ENCODE measurements around the gene IL10RA. TPM values are rescaled to one million over a fixed set of nuclear protein-coding genes. Genes with fewer than 3 reads are reported as not detected.

The IL10RA gene
- total and polyA plus RNA-seq, 9 of the 15 experiments (the other 6 are each of a cell fraction or from before 2014, with no cell fraction given): 0.17 to 17.3 (median 2.9) TPM

DNA sequence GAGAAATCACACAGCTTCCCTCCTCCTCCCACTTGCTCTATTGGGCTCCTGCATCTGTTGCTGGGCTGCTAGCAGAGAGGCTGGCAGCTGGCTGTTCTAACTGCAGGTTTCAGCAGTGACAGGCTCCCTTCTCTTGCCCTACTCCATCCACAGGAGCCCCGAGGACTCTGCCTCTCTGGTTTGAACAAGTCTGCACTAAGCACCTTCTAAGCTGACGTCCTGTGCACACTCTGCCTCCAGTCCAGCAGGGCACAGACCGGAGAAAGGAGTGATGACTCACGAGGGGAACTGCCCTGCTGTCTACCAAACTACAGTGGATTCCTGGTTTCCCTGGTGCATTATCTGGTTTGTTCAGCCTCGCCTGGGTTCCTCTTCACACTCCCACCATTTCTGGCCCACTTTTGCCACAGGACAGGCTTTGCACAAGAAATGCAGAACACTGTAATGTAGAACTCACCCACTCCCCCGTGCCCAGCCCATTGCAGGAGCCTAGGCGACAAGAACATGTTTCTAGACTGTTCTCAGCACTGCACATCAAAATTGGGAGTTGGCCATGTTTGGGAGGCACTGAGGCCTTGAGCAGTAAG, 26.0 kb downstream of the IL10RA start (continued):
- TF ChIP-seq, protein P1, sequence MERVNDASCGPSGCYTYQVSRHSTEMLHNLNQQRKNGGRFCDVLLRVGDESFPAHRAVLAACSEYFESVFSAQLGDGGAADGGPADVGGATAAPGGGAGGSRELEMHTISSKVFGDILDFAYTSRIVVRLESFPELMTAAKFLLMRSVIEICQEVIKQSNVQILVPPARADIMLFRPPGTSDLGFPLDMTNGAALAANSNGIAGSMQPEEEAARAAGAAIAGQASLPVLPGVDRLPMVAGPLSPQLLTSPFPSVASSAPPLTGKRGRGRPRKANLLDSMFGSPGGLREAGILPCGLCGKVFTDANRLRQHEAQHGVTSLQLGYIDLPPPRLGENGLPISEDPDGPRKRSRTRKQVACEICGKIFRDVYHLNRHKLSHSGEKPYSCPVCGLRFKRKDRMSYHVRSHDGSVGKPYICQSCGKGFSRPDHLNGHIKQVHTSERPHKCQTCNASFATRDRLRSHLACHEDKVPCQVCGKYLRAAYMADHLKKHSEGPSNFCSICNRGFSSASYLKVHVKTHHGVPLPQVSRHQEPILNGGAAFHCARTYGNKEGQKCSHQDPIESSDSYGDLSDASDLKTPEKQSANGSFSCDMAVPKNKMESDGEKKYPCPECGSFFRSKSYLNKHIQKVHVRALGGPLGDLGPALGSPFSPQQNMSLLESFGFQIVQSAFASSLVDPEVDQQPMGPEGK (CRISPR knock-in tag; IDR thresholded peaks at IDR 0.05; ENCODE audit: borderline replicate concordance): no peak
- TF ChIP-seq ZNF644 (tag; IDR thresholded peaks at IDR 0.05; ENCODE audit: low read depth) (no peak), ZNF444 (CRISPR knock-in tag; IDR thresholded peaks at IDR 0.05) (no peak), FOXA1 (IDR thresholded peaks at IDR 0.05; ENCODE audit: borderline replicate concordance) (no peak), TARDBP (IDR thresholded peaks at IDR 0.05) (no peak), ZNF165 (CRISPR knock-in tag; IDR thresholded peaks at IDR 0.05; ENCODE audit: borderline replicate concordance) (no peak), MXI1 (IDR thresholded peaks at IDR 0.05; ENCODE audit: low read depth, low read length) (no peak), KDM5B (IDR thresholded peaks at IDR 0.05; ENCODE audit: insufficient replicate concordance, low read depth, low read length) (peak; percentile 33), BRCA1 (IDR thresholded peaks at IDR 0.05) (no peak), BRCA1 (CRISPR knock-in tag; IDR thresholded peaks at IDR 0.05) (no peak), ZNF384 (IDR thresholded peaks at IDR 0.05; ENCODE audit: low read depth, low read length) (no peak)
- TF ChIP-seq, protein P2, sequence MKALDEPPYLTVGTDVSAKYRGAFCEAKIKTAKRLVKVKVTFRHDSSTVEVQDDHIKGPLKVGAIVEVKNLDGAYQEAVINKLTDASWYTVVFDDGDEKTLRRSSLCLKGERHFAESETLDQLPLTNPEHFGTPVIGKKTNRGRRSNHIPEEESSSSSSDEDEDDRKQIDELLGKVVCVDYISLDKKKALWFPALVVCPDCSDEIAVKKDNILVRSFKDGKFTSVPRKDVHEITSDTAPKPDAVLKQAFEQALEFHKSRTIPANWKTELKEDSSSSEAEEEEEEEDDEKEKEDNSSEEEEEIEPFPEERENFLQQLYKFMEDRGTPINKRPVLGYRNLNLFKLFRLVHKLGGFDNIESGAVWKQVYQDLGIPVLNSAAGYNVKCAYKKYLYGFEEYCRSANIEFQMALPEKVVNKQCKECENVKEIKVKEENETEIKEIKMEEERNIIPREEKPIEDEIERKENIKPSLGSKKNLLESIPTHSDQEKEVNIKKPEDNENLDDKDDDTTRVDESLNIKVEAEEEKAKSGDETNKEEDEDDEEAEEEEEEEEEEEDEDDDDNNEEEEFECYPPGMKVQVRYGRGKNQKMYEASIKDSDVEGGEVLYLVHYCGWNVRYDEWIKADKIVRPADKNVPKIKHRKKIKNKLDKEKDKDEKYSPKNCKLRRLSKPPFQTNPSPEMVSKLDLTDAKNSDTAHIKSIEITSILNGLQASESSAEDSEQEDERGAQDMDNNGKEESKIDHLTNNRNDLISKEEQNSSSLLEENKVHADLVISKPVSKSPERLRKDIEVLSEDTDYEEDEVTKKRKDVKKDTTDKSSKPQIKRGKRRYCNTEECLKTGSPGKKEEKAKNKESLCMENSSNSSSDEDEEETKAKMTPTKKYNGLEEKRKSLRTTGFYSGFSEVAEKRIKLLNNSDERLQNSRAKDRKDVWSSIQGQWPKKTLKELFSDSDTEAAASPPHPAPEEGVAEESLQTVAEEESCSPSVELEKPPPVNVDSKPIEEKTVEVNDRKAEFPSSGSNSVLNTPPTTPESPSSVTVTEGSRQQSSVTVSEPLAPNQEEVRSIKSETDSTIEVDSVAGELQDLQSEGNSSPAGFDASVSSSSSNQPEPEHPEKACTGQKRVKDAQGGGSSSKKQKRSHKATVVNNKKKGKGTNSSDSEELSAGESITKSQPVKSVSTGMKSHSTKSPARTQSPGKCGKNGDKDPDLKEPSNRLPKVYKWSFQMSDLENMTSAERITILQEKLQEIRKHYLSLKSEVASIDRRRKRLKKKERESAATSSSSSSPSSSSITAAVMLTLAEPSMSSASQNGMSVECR (CRISPR knock-in tag; IDR thresholded peaks at IDR 0.05): no peak
- TF ChIP-seq, protein P3, sequence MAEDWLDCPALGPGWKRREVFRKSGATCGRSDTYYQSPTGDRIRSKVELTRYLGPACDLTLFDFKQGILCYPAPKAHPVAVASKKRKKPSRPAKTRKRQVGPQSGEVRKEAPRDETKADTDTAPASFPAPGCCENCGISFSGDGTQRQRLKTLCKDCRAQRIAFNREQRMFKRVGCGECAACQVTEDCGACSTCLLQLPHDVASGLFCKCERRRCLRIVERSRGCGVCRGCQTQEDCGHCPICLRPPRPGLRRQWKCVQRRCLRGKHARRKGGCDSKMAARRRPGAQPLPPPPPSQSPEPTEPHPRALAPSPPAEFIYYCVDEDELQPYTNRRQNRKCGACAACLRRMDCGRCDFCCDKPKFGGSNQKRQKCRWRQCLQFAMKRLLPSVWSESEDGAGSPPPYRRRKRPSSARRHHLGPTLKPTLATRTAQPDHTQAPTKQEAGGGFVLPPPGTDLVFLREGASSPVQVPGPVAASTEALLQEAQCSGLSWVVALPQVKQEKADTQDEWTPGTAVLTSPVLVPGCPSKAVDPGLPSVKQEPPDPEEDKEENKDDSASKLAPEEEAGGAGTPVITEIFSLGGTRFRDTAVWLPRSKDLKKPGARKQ (CRISPR knock-in tag; IDR thresholded peaks at IDR 0.05): no peak
- TF ChIP-seq, protein P4, sequence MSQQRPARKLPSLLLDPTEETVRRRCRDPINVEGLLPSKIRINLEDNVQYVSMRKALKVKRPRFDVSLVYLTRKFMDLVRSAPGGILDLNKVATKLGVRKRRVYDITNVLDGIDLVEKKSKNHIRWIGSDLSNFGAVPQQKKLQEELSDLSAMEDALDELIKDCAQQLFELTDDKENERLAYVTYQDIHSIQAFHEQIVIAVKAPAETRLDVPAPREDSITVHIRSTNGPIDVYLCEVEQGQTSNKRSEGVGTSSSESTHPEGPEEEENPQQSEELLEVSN (IDR thresholded peaks at IDR 0.05; ENCODE audit: borderline replicate concordance in 1 of 2, extremely low read depth in 1 of 2, insufficient read depth in 1 of 2, insufficient read length in 1 of 2, low read depth in 1 of 2, low read length in 1 of 2, poor library complexity in 1 of 2, severe bottlenecking in 1 of 2): no peak
- TF ChIP-seq, protein P5, sequence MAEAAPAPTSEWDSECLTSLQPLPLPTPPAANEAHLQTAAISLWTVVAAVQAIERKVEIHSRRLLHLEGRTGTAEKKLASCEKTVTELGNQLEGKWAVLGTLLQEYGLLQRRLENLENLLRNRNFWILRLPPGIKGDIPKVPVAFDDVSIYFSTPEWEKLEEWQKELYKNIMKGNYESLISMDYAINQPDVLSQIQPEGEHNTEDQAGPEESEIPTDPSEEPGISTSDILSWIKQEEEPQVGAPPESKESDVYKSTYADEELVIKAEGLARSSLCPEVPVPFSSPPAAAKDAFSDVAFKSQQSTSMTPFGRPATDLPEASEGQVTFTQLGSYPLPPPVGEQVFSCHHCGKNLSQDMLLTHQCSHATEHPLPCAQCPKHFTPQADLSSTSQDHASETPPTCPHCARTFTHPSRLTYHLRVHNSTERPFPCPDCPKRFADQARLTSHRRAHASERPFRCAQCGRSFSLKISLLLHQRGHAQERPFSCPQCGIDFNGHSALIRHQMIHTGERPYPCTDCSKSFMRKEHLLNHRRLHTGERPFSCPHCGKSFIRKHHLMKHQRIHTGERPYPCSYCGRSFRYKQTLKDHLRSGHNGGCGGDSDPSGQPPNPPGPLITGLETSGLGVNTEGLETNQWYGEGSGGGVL (CRISPR knock-in tag; IDR thresholded peaks at IDR 0.05): no peak
- TF ChIP-seq, protein P6, sequence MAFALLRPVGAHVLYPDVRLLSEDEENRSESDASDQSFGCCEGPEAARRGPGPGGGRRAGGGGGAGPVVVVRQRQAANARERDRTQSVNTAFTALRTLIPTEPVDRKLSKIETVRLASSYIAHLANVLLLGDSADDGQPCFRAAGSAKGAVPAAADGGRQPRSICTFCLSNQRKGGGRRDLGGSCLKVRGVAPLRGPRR (CRISPR knock-in tag; IDR thresholded peaks at IDR 0.05): no peak
